GM06990 (cell line): ENCODE results near the gene CRELD1.

ENCODE experiments used
- DNase-seq: peaks from one replicate; pipeline ENCODE4 v3.0.0-alpha.2; 2011; ENCODE audit not compliant: insufficient read length; ENCODE audit errors: extremely low read depth
- H3K27me3 ChIP-seq: replicated peaks from 2 replicates; pipeline ENCODE4 v1.6.0; 2011; ENCODE audit warnings: low read length; ENCODE audit not compliant: control insufficient read depth, insufficient read depth
- H3K36me3 ChIP-seq: 2 replicates; pipeline ENCODE4 v1.5.1; 2011; ENCODE audit warnings: low read length; ENCODE audit not compliant: control insufficient read depth, insufficient read depth
- H3K4me3 ChIP-seq: replicated peaks from 2 replicates; pipeline ENCODE4 v1.5.1; 2011; ENCODE audit warnings: low read depth, mild to moderate bottlenecking, control low read depth, low read length
- TF ChIP-seq, protein P1 (sequence below): IDR thresholded peaks from 2 replicates; pipeline ENCODE4 v1.5.1; 2011; ENCODE audit warnings: low read length, control low read depth, mild to moderate bottlenecking, inconsistent platforms; ENCODE audit not compliant: insufficient read depth, poor library complexity, severe bottlenecking

Gene CRELD1

DNA sequence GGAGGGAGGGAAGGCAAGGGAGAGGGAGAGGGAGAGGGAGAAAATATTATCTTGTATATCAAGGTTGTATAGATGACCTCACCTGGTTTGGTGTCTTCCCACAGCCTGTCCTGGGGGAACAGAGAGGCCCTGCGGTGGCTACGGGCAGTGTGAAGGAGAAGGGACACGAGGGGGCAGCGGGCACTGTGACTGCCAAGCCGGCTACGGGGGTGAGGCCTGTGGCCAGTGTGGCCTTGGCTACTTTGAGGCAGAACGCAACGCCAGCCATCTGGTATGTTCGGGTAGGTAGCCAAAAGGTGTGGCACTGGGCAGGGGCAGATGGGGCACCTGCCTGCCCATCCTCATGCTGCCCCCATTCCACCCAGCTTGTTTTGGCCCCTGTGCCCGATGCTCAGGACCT lies 7.1 kb downstream of the CRELD1 start:
- Histone ChIP-seq H3K27me3 (no peaks in the 10 kb centered on the region), H3K36me3 (peaks cover 31% of the 10 kb centered on the region), H3K4me3 (no peak overlapping the region)

DNA sequence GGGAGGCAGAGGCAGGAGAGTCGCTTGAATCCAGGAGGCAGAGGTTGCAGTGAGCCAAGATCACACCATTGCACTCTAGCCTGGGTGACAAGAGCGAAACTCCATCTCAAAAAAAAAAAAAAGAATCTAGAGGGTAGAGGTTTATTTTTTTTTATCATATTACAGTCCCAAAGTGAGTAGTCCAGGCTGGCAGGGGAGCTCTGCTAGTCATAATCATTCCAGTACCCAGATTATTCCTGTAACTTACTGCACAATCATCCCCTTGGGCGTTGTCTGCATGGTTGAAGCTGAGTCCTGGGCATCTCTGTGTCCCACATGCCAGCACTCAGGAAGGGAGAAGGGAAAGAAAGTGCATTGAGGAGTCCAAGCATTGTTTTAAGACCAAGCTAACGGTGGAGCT lies 8.5 kb downstream of the CRELD1 start:
- no peak overlapping the region for H3K4me3 ChIP-seq
- DNase-seq = no peak
- TF ChIP-seq, protein P1, sequence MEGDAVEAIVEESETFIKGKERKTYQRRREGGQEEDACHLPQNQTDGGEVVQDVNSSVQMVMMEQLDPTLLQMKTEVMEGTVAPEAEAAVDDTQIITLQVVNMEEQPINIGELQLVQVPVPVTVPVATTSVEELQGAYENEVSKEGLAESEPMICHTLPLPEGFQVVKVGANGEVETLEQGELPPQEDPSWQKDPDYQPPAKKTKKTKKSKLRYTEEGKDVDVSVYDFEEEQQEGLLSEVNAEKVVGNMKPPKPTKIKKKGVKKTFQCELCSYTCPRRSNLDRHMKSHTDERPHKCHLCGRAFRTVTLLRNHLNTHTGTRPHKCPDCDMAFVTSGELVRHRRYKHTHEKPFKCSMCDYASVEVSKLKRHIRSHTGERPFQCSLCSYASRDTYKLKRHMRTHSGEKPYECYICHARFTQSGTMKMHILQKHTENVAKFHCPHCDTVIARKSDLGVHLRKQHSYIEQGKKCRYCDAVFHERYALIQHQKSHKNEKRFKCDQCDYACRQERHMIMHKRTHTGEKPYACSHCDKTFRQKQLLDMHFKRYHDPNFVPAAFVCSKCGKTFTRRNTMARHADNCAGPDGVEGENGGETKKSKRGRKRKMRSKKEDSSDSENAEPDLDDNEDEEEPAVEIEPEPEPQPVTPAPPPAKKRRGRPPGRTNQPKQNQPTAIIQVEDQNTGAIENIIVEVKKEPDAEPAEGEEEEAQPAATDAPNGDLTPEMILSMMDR = no peak
- no peaks in the 10 kb centered on the region for H3K27me3 ChIP-seq
- H3K36me3 ChIP-seq = peaks cover 34% of the 10 kb centered on the region

More for the DNA sequence above, 7.1 kb downstream of the CRELD1 start:
- no peak for DNase-seq
- TF ChIP-seq, protein P1 = no peak

DNA sequence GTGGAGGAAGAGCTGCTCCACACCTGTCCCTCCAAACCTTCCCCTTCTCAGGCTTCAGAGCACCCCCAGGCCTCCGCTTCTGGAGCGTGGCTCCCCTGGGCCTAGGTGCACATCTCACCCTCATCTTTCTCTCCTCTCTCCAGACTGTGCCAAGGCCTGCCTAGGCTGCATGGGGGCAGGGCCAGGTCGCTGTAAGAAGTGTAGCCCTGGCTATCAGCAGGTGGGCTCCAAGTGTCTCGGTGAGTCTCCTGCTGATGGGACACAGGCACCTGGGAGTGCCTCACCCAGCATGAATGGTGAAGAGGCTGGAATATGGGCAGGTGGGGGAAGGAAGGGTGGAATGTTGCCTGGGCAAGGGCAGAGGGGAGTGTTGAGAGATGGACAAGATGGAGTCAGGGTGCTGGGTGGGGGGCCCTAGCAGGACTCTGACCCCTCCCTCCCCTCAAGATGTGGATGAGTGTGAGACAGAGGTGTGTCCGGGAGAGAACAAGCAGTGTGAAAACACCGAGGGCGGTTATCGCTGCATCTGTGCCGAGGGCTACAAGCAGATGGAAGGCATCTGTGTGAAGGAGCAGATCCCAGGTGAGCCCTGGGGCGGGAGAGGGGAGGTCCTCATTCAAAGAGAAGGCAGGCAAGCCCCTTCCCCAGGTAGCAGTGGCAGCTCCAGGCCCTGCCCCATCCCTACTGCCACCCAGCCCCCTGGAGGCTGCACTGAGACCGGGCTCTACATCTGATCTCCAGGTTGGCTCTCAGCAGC lies 9.5 kb downstream of the CRELD1 start:
- TF ChIP-seq, protein P1 = no peak
- no peak for DNase-seq

DNA sequence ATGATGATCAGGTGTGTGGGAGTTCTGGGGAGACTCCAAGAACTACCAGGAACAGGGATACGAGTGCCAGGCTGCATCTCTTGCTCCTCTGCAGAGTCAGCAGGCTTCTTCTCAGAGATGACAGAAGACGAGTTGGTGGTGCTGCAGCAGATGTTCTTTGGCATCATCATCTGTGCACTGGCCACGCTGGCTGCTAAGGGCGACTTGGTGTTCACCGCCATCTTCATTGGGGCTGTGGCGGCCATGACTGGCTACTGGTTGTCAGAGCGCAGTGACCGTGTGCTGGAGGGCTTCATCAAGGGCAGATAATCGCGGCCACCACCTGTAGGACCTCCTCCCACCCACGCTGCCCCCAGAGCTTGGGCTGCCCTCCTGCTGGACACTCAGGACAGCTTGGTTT lies 10.6 kb downstream of the CRELD1 start:
- no peak overlapping the region for H3K4me3 ChIP-seq
- TF ChIP-seq, protein P1 = no peak
- H3K36me3 ChIP-seq = peaks cover 39% of the 10 kb centered on the region
- no peaks in the 10 kb centered on the region for H3K27me3 ChIP-seq
- DNase-seq = no peak

More for the DNA sequence above, 9.5 kb downstream of the CRELD1 start:
- Histone ChIP-seq H3K36me3 (peaks cover 31% of the 10 kb centered on the region), H3K27me3 (no peaks in the 10 kb centered on the region), H3K4me3 (no peak overlapping the region)

DNA sequence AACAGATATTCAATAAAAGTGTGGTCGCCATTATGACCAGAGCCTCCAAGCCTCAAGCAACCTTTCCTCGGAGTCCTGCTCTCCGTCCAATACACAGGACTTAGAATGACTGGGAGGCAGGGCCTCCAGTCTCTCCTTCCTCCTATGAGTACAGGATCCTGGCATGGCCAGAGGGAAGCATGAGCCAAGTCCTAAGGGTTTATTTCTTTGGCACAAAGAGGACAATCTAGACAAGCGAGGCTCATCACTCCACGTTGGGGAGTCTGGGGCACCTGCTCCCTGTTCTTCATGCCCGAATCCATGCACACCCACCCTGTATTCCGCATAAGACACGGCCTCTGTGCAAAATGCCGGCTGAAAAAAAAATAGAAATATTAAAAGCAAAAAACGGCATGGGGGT lies 11.7 kb downstream of the CRELD1 start:
- no peak overlapping the region for H3K4me3 ChIP-seq
- H3K27me3 ChIP-seq = no peaks in the 10 kb centered on the region
- H3K36me3 ChIP-seq = peaks cover 43% of the 10 kb centered on the region
- DNase-seq = no peak
- TF ChIP-seq, protein P1 = no peak
